AG09309 (cell line): Measurements from ENCODE around the gene GAS6.

Experiments
- DNase-seq: peaks from one replicate; pipeline ENCODE4 v3.0.0-alpha.2; 2010; ENCODE audit warnings: low read depth
- H3K4me3 ChIP-seq: 2 replicates; pipeline ENCODE4 v1.5.1; 2011; ENCODE audit warnings: mild to moderate bottlenecking, low read depth, low read length, moderate library complexity; ENCODE audit not compliant: control insufficient read depth
- CTCF ChIP-seq: IDR thresholded peaks from 2 replicates; pipeline ENCODE4 v1.5.1; 2011; ENCODE audit warnings: mild to moderate bottlenecking, low read depth, low read length, inconsistent platforms; ENCODE audit not compliant: insufficient read depth, control insufficient read depth; ENCODE audit errors: missing control alignments

GAS6 gene

GRCh38 chr13:113877149-113877990, 13.5 kb upstream of the GAS6 start:
- H3K4me3 ChIP-seq: no peak overlapping the region
- DNase-seq: no peak
- TF ChIP-seq CTCF: no peak

GRCh38 chr13:113876346-113877148, 12.7 kb upstream of the GAS6 start:
- H3K4me3 ChIP-seq: no peak overlapping the region
- no peak for TF ChIP-seq CTCF
- DNase-seq: no peak

GRCh38 chr13:113875837-113876281, 12.0 kb upstream of the GAS6 start:
- DNase-seq: no peak
- no peak overlapping the region for H3K4me3 ChIP-seq
- TF ChIP-seq CTCF: no peak

GRCh38 chr13:113875429-113875815, 11.5 kb upstream of the GAS6 start:
- H3K4me3 ChIP-seq: no peak overlapping the region
- no peak for TF ChIP-seq CTCF
- no peak for DNase-seq

GRCh38 chr13:113874579-113875428, 10.9 kb upstream of the GAS6 start:
- H3K4me3 ChIP-seq: no peak overlapping the region
- no peak for DNase-seq
- TF ChIP-seq CTCF: no peak

GRCh38 chr13:113874177-113874576, 10.3 kb upstream of the GAS6 start:
- DNase-seq: no peak
- no peak for TF ChIP-seq CTCF
- H3K4me3 ChIP-seq: no peak overlapping the region
